A673 (cell line): ENCODE results near the gene HNRNPA0.

ENCODE experiments used
- CTCF ChIP-seq: fragments of 300-800, 200-600 bp; sonication (generic); conservative IDR thresholded peaks from 2 replicates; pipeline ENCODE4 v1.5.1; 2017; ENCODE audit warnings: low read depth, mild to moderate bottlenecking, antibody characterized with exemption, low read length, moderate library complexity, mixed read lengths
- EZH2 ChIP-seq: fragments of 200-600 bp; sonication (generic); IDR thresholded peaks from 2 replicates; pipeline ENCODE4 v1.6.1; 2017; ENCODE audit warnings: borderline replicate concordance, low read depth, mild to moderate bottlenecking, mixed read lengths, antibody characterized with exemption, low read length; ENCODE audit not compliant: poor library complexity, severe bottlenecking

- TF ChIP-seq CTCF (no peak), EZH2 (no peak)
Measured at GRCh38 chr5:137715456-137715855, 38.7 kb downstream of the HNRNPA0 start.
